Measurements from ENCODE around the gene ECE2.
A peak's percentile ranks its signal among the peaks of the same experiment; 100 is the strongest.
"Not testable (repeated sequence)": the region's sequence is repeated elsewhere in the genome, so short reads cannot be mapped to it uniquely, and the experiment has no call there.

ECE2 gene

GRCh38 chr3:184261854-184262763 lies 13.7 kb upstream of the ECE2 start:
- TF ChIP-seq CTCF (IDR thresholded peaks at IDR 0.05; ENCODE audit: extremely low read depth, missing control alignments) = no peak
- DNase-seq (ENCODE audit: low spot score) = peak; percentile 65

- no peak for TF ChIP-seq CTCF (IDR thresholded peaks at IDR 0.05; ENCODE audit: extremely low read depth, missing control alignments)
- DNase-seq (ENCODE audit: low spot score) = no peak
These were observed 13.1 kb upstream of the ECE2 start for GRCh38 chr3:184262764-184263179.

GRCh38 chr3:184267249-184267648 lies 8.6 kb upstream of the ECE2 start:
- DNase-seq (ENCODE audit: low spot score) = not testable (repeated sequence)

GRCh38 chr3:184272269-184272668 lies 3.6 kb upstream of the ECE2 start:
- no peak for TF ChIP-seq CTCF (IDR thresholded peaks at IDR 0.05; ENCODE audit: extremely low read depth, missing control alignments)
- no peak for DNase-seq (ENCODE audit: low spot score)

- no peak for DNase-seq (ENCODE audit: low spot score)
- no peak for TF ChIP-seq CTCF (IDR thresholded peaks at IDR 0.05; ENCODE audit: extremely low read depth, missing control alignments)
These were observed 481 bp upstream of the ECE2 start for GRCh38 chr3:184275381-184275701.

- TF ChIP-seq CTCF (IDR thresholded peaks at IDR 0.05; ENCODE audit: extremely low read depth, missing control alignments) = no peak
These were observed 1.5 kb downstream of the ECE2 start for GRCh38 chr3:184277366-184277765.

GRCh38 chr3:184282941-184283340 lies 7.1 kb downstream of the ECE2 start:
- DNase-seq (ENCODE audit: low spot score) = no peak
- no peak for TF ChIP-seq CTCF (IDR thresholded peaks at IDR 0.05; ENCODE audit: extremely low read depth, missing control alignments)

More at GRCh38 chr3:184277366-184277765, 1.5 kb downstream of the ECE2 start:
- no peak for DNase-seq (ENCODE audit: low spot score)

- DNase-seq (ENCODE audit: low spot score) = no peak
- no peak for TF ChIP-seq CTCF (IDR thresholded peaks at IDR 0.05; ENCODE audit: extremely low read depth, missing control alignments)
These were observed 7.9 kb downstream of the ECE2 start for GRCh38 chr3:184283681-184284080.

Data from GM20000 (cell line).